HepG2 (cell line): ENCODE results near the gene SPG7. TPM values are rescaled to one million over a fixed set of nuclear protein-coding genes. Genes with fewer than 3 reads are reported as not detected.

ENCODE experiments used
- AGO1 ChIP-seq: fragments of 200-400 bp; formaldehyde crosslinking; IDR thresholded peaks from 2 replicates; pipeline ENCODE4 v1.6.1; 2017; ENCODE audit warnings: mild to moderate bottlenecking, low read depth, low read length, moderate library complexity; ENCODE audit not compliant: poor library complexity, severe bottlenecking
- CENPT ChIP-seq: sonication (generic); formaldehyde crosslinking; IDR thresholded peaks from 2 replicates; pipeline ENCODE4 v1.8.0; 2022; ENCODE audit warnings: low read depth, mild to moderate bottlenecking, moderate library complexity, missing genetic modification reagents
- CHCHD3 ChIP-seq: sonication (generic); formaldehyde crosslinking; IDR thresholded peaks from 2 replicates; pipeline ENCODE4 v1.8.0; 2022; ENCODE audit warnings: mild to moderate bottlenecking, missing genetic modification reagents, moderate library complexity
- EEA1 ChIP-seq: sonication (generic); formaldehyde crosslinking; IDR thresholded peaks from 2 replicates; pipeline ENCODE4 v1.5.1; 2020; ENCODE audit warnings: mild to moderate bottlenecking, missing genetic modification reagents, borderline replicate concordance
- KAT7 ChIP-seq: IDR thresholded peaks from 2 replicates; pipeline ENCODE4 v1.6.1; 2018; ENCODE audit warnings: borderline replicate concordance, missing compliant biosample characterization
- KAT8 ChIP-seq: IDR thresholded peaks from 2 replicates; pipeline ENCODE4 v1.6.1; 2016; ENCODE audit warnings: missing genetic modification reagents, missing compliant biosample characterization
- MEF2D ChIP-seq: sonication (generic); formaldehyde crosslinking; IDR thresholded peaks from 2 replicates; pipeline ENCODE4 v1.5.1; 2020; ENCODE audit warnings: mild to moderate bottlenecking, missing genetic modification reagents
- MXD4 ChIP-seq: IDR thresholded peaks from 2 replicates; pipeline ENCODE4 v1.6.1; 2016; ENCODE audit warnings: mild to moderate bottlenecking, missing biosample characterization, missing genetic modification reagents
- MYC ChIP-seq: sonication (generic); formaldehyde crosslinking; IDR thresholded peaks from 2 replicates; pipeline ENCODE4 v1.9.0; 2021; ENCODE audit warnings: missing genetic modification reagents, borderline replicate concordance
- NFYC ChIP-seq: IDR thresholded peaks from 2 replicates; pipeline ENCODE4 v1.6.1; 2016; ENCODE audit warnings: missing genetic modification reagents, missing compliant biosample characterization
- NR3C1 ChIP-seq: sonication (generic); formaldehyde crosslinking; IDR thresholded peaks from 2 replicates; pipeline ENCODE4 v1.4.0; 2020; ENCODE audit warnings: missing genetic modification reagents
- POLR2AphosphoS2 ChIP-seq: IDR thresholded peaks from 2 replicates; pipeline ENCODE4 v1.6.1; 2011; ENCODE audit warnings: low read depth, low read length, improper control_type of control experiment
- SOX6 ChIP-seq, 2 experiments: fragments of 450-650 bp in 1 of 2; sonication (generic) in 1 of 2; formaldehyde crosslinking in 1 of 2; IDR thresholded peaks; 2 replicates each; pipeline versions ENCODE4 v1.4.0 to v1.6.1; 2017 to 2020; ENCODE audit warnings: antibody characterized with exemption in 1 of 2, mild to moderate bottlenecking in 1 of 2, missing genetic modification reagents in 1 of 2
- TBP ChIP-seq: sonication (generic); formaldehyde crosslinking; IDR thresholded peaks from 2 replicates; pipeline ENCODE4 v1.5.0; 2020; ENCODE audit warnings: missing genetic modification reagents
- ZBTB8A ChIP-seq: sonication (generic); formaldehyde crosslinking; IDR thresholded peaks from 2 replicates; pipeline ENCODE4 v1.4.0; 2020; ENCODE audit warnings: mild to moderate bottlenecking, low read depth, missing genetic modification reagents, borderline replicate concordance
- ZNF670 ChIP-seq: sonication (generic); formaldehyde crosslinking; IDR thresholded peaks from 2 replicates; pipeline ENCODE4 v1.8.0; 2022; ENCODE audit warnings: mild to moderate bottlenecking, missing genetic modification reagents, borderline replicate concordance
- ZNF841 ChIP-seq: sonication (generic); formaldehyde crosslinking; IDR thresholded peaks from 2 replicates; pipeline ENCODE4 v1.8.1; 2023; ENCODE audit warnings: missing genetic modification reagents, borderline replicate concordance
- ZZZ3 ChIP-seq: sonication (generic); formaldehyde crosslinking; IDR thresholded peaks from 2 replicates; pipeline ENCODE4 v1.4.0; 2020; ENCODE audit warnings: missing genetic modification reagents, mild to moderate bottlenecking, borderline replicate concordance
- polyA plus RNA-seq, 8 experiments: library from polyadenylated mRNA; depleted of rRNA in 3 of 8; stranded (reverse) in 7 of 8; unstranded in 1 of 8; fragments of >200 nt; fragmentation: Illumina TruSeq in 4 of 8; extraction: Trizol in 4 of 8; gene quantifications; 2 replicates each; pipeline versions ENCODE4 v1.2.1 to v1.2.3, GENCODE V29; 2011 to 2016; ENCODE audit warnings: low read depth in 4 of 8, missing spikeins in 1 of 8, mixed read lengths in 1 of 8; ENCODE audit not compliant: insufficient read depth in 1 of 8
- total RNA-seq, 5 experiments: library from RNA; depleted of rRNA; stranded (reverse); fragments of >200 nt; fragmentation: Illumina TruSeq; extraction: Trizol; gene quantifications; 2 replicates each; pipeline ENCODE4 v1.2.3, GENCODE V29; 2016; ENCODE audit warnings: low read depth in 1 of 5
- TF ChIP-seq, protein P1 (sequence below), 2 experiments: sonication (generic) in 1 of 2; formaldehyde crosslinking in 1 of 2; IDR thresholded peaks; 2 replicates each; pipeline versions ENCODE4 v1.4.0 to v1.6.1; 2016 to 2020; ENCODE audit warnings: borderline replicate concordance in 1 of 2, low read depth in 1 of 2, mild to moderate bottlenecking in 1 of 2, missing genetic modification reagents in 1 of 2
- TF ChIP-seq, protein P2 (sequence below): sonication (generic); formaldehyde crosslinking; IDR thresholded peaks from 2 replicates; pipeline ENCODE4 v1.4.0; 2020; ENCODE audit warnings: missing genetic modification reagents, low read depth, mild to moderate bottlenecking, borderline replicate concordance
- TF ChIP-seq, protein P3 (sequence below): sonication (generic); formaldehyde crosslinking; IDR thresholded peaks from 2 replicates; pipeline ENCODE4 v1.4.0; 2020; ENCODE audit warnings: missing genetic modification reagents
- TF ChIP-seq, protein P4 (sequence below): IDR thresholded peaks from 2 replicates; pipeline ENCODE4 v1.6.1; 2016; ENCODE audit warnings: low read depth, borderline replicate concordance

SPG7 gene
- total and polyA plus RNA-seq, 2 of the 13 experiments (the other 11 are each of a cell fraction or from before 2014, with no cell fraction given) = 66.0 to 136 TPM

- TF ChIP-seq, protein P1, sequence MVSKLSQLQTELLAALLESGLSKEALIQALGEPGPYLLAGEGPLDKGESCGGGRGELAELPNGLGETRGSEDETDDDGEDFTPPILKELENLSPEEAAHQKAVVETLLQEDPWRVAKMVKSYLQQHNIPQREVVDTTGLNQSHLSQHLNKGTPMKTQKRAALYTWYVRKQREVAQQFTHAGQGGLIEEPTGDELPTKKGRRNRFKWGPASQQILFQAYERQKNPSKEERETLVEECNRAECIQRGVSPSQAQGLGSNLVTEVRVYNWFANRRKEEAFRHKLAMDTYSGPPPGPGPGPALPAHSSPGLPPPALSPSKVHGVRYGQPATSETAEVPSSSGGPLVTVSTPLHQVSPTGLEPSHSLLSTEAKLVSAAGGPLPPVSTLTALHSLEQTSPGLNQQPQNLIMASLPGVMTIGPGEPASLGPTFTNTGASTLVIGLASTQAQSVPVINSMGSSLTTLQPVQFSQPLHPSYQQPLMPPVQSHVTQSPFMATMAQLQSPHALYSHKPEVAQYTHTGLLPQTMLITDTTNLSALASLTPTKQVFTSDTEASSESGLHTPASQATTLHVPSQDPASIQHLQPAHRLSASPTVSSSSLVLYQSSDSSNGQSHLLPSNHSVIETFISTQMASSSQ (IDR thresholded peaks at IDR 0.05; ENCODE audit: low read depth) = no peak
- TF ChIP-seq, protein P1 (CRISPR knock-in tag; IDR thresholded peaks at IDR 0.05; ENCODE audit: borderline replicate concordance) = peak; percentile 47; the same call in 1 of the 2 replicates
- TF ChIP-seq NFYC (CRISPR knock-in tag) = no peak
- TF ChIP-seq ZBTB8A (CRISPR knock-in tag) = no peak
- TF ChIP-seq CENPT (CRISPR knock-in tag) = no peak
- no peak for TF ChIP-seq MYC
- TF ChIP-seq, protein P2, sequence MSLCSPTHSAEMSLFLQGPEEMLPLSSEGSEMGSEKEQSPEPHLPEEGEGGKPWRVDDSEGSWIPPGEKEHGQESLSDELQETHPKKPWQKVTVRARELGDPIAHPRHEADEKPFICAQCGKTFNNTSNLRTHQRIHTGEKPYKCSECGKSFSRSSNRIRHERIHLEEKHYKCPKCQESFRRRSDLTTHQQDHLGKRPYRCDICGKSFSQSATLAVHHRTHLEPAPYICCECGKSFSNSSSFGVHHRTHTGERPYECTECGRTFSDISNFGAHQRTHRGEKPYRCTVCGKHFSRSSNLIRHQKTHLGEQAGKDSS (CRISPR knock-in tag) = no peak
- no peak for TF ChIP-seq CHCHD3 (CRISPR knock-in tag)
- TF ChIP-seq, protein P3, sequence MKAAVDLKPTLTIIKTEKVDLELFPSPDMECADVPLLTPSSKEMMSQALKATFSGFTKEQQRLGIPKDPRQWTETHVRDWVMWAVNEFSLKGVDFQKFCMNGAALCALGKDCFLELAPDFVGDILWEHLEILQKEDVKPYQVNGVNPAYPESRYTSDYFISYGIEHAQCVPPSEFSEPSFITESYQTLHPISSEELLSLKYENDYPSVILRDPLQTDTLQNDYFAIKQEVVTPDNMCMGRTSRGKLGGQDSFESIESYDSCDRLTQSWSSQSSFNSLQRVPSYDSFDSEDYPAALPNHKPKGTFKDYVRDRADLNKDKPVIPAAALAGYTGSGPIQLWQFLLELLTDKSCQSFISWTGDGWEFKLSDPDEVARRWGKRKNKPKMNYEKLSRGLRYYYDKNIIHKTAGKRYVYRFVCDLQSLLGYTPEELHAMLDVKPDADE (CRISPR knock-in tag) = 0 out of 2 replicates have a peak, but pooled peaks have one; percentile 62
- TF ChIP-seq POLR2AphosphoS2 = peak; percentile 81; the same call in 1 of the 2 replicates
- TF ChIP-seq TBP (CRISPR knock-in tag) = no peak
- TF ChIP-seq MXD4 (CRISPR knock-in tag) = 0 out of 2 replicates have a peak, but pooled peaks have one; percentile 8
- TF ChIP-seq NR3C1 (CRISPR knock-in tag) = no peak
- TF ChIP-seq ZNF841 (CRISPR knock-in tag) = no peak
- TF ChIP-seq KAT8 = peak; percentile 48
- no peak for TF ChIP-seq EEA1 (CRISPR knock-in tag)
- TF ChIP-seq KAT7 (CRISPR knock-in tag) = no peak
- TF ChIP-seq SOX6 (IDR thresholded peaks at IDR 0.05) = no peak
- TF ChIP-seq SOX6 (CRISPR knock-in tag; IDR thresholded peaks at IDR 0.05) = 0 out of 2 replicates have a peak, but pooled peaks have one; percentile 26
- peak; percentile 100 for TF ChIP-seq AGO1
- no peak for TF ChIP-seq MEF2D (CRISPR knock-in tag)
- TF ChIP-seq ZZZ3 (CRISPR knock-in tag) = no peak
- TF ChIP-seq, protein P4, sequence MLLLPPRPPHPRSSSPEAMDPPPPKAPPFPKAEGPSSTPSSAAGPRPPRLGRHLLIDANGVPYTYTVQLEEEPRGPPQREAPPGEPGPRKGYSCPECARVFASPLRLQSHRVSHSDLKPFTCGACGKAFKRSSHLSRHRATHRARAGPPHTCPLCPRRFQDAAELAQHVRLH (CRISPR knock-in tag) = no peak; the same call in 1 of the 2 replicates
- 0 out of 2 replicates have a peak, but pooled peaks have one; percentile 17 for TF ChIP-seq ZNF670
Measured at GRCh38 chr16:89565506-89566372, 57.5 kb downstream of the SPG7 start (continued).
